KMS-11 (cell line): ENCODE data around the gene TTLL7.

Experiments
- H2AFZ ChIP-seq: fragments of 200-600 bp; sonication (generic); 2 replicates; pipeline ENCODE4 v1.6.1; 2016; ENCODE audit warnings: antibody characterized with exemption, mixed run types, low read depth
- H3K27ac ChIP-seq: fragments of 200-600 bp; sonication (generic); 2 replicates; pipeline ENCODE4 v1.6.1; 2016; ENCODE audit warnings: mild to moderate bottlenecking, mixed run types
- H3K27me3 ChIP-seq: fragments of 200-600 bp; sonication (generic); 2 replicates; pipeline ENCODE4 v1.6.1; 2017; ENCODE audit warnings: mild to moderate bottlenecking, low read depth, mixed run types, moderate library complexity; ENCODE audit not compliant: insufficient read depth
- H3K36me3 ChIP-seq: fragments of 200-600 bp; sonication (generic); 2 replicates; pipeline ENCODE4 v1.6.1; 2017; ENCODE audit warnings: mild to moderate bottlenecking, mixed run types; ENCODE audit not compliant: insufficient read depth
- H3K4me1 ChIP-seq: fragments of 200-600 bp; sonication (generic); 2 replicates; pipeline ENCODE4 v1.6.1; 2016; ENCODE audit warnings: mild to moderate bottlenecking, low read depth, mixed run types; ENCODE audit not compliant: poor library complexity, severe bottlenecking
- H3K4me2 ChIP-seq: fragments of 200-600 bp; sonication (generic); 2 replicates; pipeline ENCODE4 v1.7.0; 2016; ENCODE audit warnings: mild to moderate bottlenecking, mixed run types
- H3K4me3 ChIP-seq: fragments of 200-600 bp; sonication (generic); IDR thresholded peaks from 2 replicates; pipeline ENCODE4 v1.6.1; 2017; ENCODE audit warnings: low read depth, low read length, mixed read lengths; ENCODE audit not compliant: insufficient read depth
- H3K79me2 ChIP-seq: fragments of 200-600 bp; sonication (generic); 2 replicates; pipeline ENCODE4 v1.6.1; 2016; ENCODE audit warnings: low read depth, mixed run types; ENCODE audit not compliant: insufficient read depth
- H3K9ac ChIP-seq: fragments of 200-600 bp; sonication (generic); 2 replicates; pipeline ENCODE4 v1.6.1; 2016; ENCODE audit warnings: mild to moderate bottlenecking, mixed run types
- H4K20me1 ChIP-seq: fragments of 200-600 bp; sonication (generic); 2 replicates; pipeline ENCODE4 v1.6.1; 2016; ENCODE audit warnings: mild to moderate bottlenecking, mixed run types; ENCODE audit not compliant: insufficient read depth
- CTCF ChIP-seq: fragments of 200-600 bp; sonication (generic); conservative IDR thresholded peaks from 2 replicates; pipeline ENCODE4 v1.6.1; 2017; ENCODE audit warnings: low read depth, mild to moderate bottlenecking, antibody characterized with exemption, low read length, moderate library complexity, mixed read lengths

Gene TTLL7

GRCh38 chr1:83883979-83884378, 115.0 kb downstream of the TTLL7 start:
- H3K9ac ChIP-seq = no peak overlapping the region
- no peaks in the 10 kb centered on the region for H3K36me3 ChIP-seq
- H3K4me2 ChIP-seq = no peak overlapping the region
- no peaks in the 10 kb centered on the region for H3K79me2 ChIP-seq
- no peak for TF ChIP-seq CTCF
- no peak overlapping the region for H3K4me3 ChIP-seq
- H3K27ac ChIP-seq = no peak overlapping the region
- H3K27me3 ChIP-seq = no peaks in the 10 kb centered on the region
- H3K4me1 ChIP-seq = no peaks in the 10 kb centered on the region
- H4K20me1 ChIP-seq = no peaks in the 10 kb centered on the region
- no peak overlapping the region for H2AFZ ChIP-seq

- no peak for TF ChIP-seq CTCF
- Histone ChIP-seq H3K4me3 (no peak overlapping the region), H3K4me1 (no peaks in the 10 kb centered on the region), H2AFZ (no peak overlapping the region), H3K4me2 (no peak overlapping the region), H3K9ac (no peak overlapping the region), H3K27me3 (no peaks in the 10 kb centered on the region), H3K79me2 (no peaks in the 10 kb centered on the region), H3K36me3 (no peaks in the 10 kb centered on the region), H4K20me1 (no peaks in the 10 kb centered on the region), H3K27ac (no peak overlapping the region)
Observed at GRCh38 chr1:83882906-83883305, 116.0 kb downstream of the TTLL7 start.

GRCh38 chr1:83872515-83872914, 126.4 kb downstream of the TTLL7 start:
- Histone ChIP-seq H4K20me1 (no peaks in the 10 kb centered on the region), H3K27me3 (no peaks in the 10 kb centered on the region), H3K4me3 (no peak overlapping the region), H3K79me2 (no peaks in the 10 kb centered on the region), H3K9ac (no peak overlapping the region), H3K4me1 (no peaks in the 10 kb centered on the region), H2AFZ (no peak overlapping the region), H3K27ac (no peak overlapping the region), H3K4me2 (no peak overlapping the region), H3K36me3 (no peaks in the 10 kb centered on the region)
- TF ChIP-seq CTCF = no peak

- Histone ChIP-seq H3K4me3 (no peak overlapping the region), H3K9ac (no peak overlapping the region), H4K20me1 (no peaks in the 10 kb centered on the region), H3K27ac (no peak overlapping the region), H3K79me2 (no peaks in the 10 kb centered on the region), H3K4me1 (peaks cover 4% of the 10 kb centered on the region), H3K27me3 (no peaks in the 10 kb centered on the region), H2AFZ (no peak overlapping the region), H3K4me2 (no peak overlapping the region), H3K36me3 (no peaks in the 10 kb centered on the region)
- no peak for TF ChIP-seq CTCF
Observed at GRCh38 chr1:83864991-83865390, 133.9 kb downstream of the TTLL7 start.
